AG04450 (cell line): Measurements from ENCODE around the gene RPS6KL1. TPM values are rescaled to one million over a fixed set of nuclear protein-coding genes. Genes with fewer than 3 reads are reported as not detected.

ENCODE experiments used
- CTCF ChIA-PET: fragments of 300-600, 350-600 bp; formaldehyde crosslinking; extraction: SDS; loops from one replicate; lab custom pipeline; 2022; ENCODE audit warnings: antibody characterized with exemption, inconsistent platforms; lab: Charles Lee
- POLR2A ChIA-PET: fragments of 350-600 bp; formaldehyde crosslinking; extraction: SDS; loops from one replicate; lab custom pipeline; 2021; ENCODE audit warnings: antibody characterized with exemption, inconsistent platforms; lab: Yijun Ruan, JAX
- DNase-seq: peaks from one replicate; pipeline ENCODE4 v3.0.0-alpha.2; 2011; ENCODE audit warnings: low read depth, low spot score
- H3K27ac ChIP-seq: one replicate; pipeline ENCODE4 v1.5.1; 2012; ENCODE audit warnings: low read depth, low read length, control low read depth
- H3K27me3 ChIP-seq: one replicate; pipeline ENCODE4 v1.6.0; 2012; ENCODE audit warnings: low read length; ENCODE audit not compliant: control insufficient read depth, insufficient read depth
- H3K4me3 ChIP-seq: 2 replicates; pipeline ENCODE4 v1.5.1; 2011; ENCODE audit warnings: mild to moderate bottlenecking, low read depth, low read length, control low read depth
- H3K9me3 ChIP-seq: 2 replicates; pipeline ENCODE4 v1.5.1; 2012; ENCODE audit warnings: low read length; ENCODE audit not compliant: control insufficient read depth, insufficient read depth
- CTCF ChIP-seq: IDR thresholded peaks from 2 replicates; pipeline ENCODE4 v1.5.1; 2011; ENCODE audit warnings: low read depth, low read length, control low read depth, inconsistent platforms
- polyA plus RNA-seq: library from polyadenylated mRNA; depleted of rRNA; stranded (reverse); fragments of >200 nt; gene quantifications from 2 replicates; pipeline ENCODE4 v1.2.3, GENCODE V29; 2011

The RPS6KL1 gene
- polyA plus RNA-seq, 1 experiment = 0.64 TPM

- no peak for TF ChIP-seq CTCF
- CTCF ChIA-PET = interaction anchor here (4.1 to 4.5 kb wide), 2 partner anchors 51 to 176 kb away, joined by 21 to 39 read pairs; no protein-coding TSS in a partner anchor
Measured at GRCh38 chr14:74912111-74912510, 10.9 kb downstream of the RPS6KL1 start.

GRCh38 chr14:74911704-74912103 lies 11.4 kb downstream of the RPS6KL1 start:
- no peaks in the 10 kb centered on the region for H3K9me3 ChIP-seq
- DNase-seq = no peak
- no peak overlapping the region for H3K27ac ChIP-seq
- TF ChIP-seq CTCF = no peak
- H3K27me3 ChIP-seq = no peaks in the 10 kb centered on the region
- H3K4me3 ChIP-seq = no peak overlapping the region
- POLR2A ChIA-PET = no interaction called here
- CTCF ChIA-PET = interaction anchor here (4.1 to 4.5 kb wide), 2 partner anchors 51 to 176 kb away, joined by 21 to 39 read pairs; no protein-coding TSS in a partner anchor

More at GRCh38 chr14:74912111-74912510, 10.9 kb downstream of the RPS6KL1 start:
- H3K27me3 ChIP-seq = no peaks in the 10 kb centered on the region
- no peak overlapping the region for H3K27ac ChIP-seq
- no peak for DNase-seq
- H3K4me3 ChIP-seq = no peak overlapping the region
- H3K9me3 ChIP-seq = no peaks in the 10 kb centered on the region
- POLR2A ChIA-PET = no interaction called here

- POLR2A ChIA-PET = no interaction called here
- CTCF ChIA-PET = interaction anchor here (4.1 to 4.5 kb wide), 2 partner anchors 50 to 177 kb away, joined by 21 to 39 read pairs; no protein-coding TSS in a partner anchor
- no peaks in the 10 kb centered on the region for H3K27me3 ChIP-seq
- H3K4me3 ChIP-seq = no peak overlapping the region
- H3K9me3 ChIP-seq = no peaks in the 10 kb centered on the region
- TF ChIP-seq CTCF = no peak
- DNase-seq = no peak
- H3K27ac ChIP-seq = no peak overlapping the region
Measured at GRCh38 chr14:74911221-74911620, 11.8 kb downstream of the RPS6KL1 start.

GRCh38 chr14:74910556-74910955 lies 12.5 kb downstream of the RPS6KL1 start:
- Histone ChIP-seq H3K4me3 (no peak overlapping the region), H3K27me3 (no peaks in the 10 kb centered on the region), H3K27ac (no peak overlapping the region), H3K9me3 (no peaks in the 10 kb centered on the region)
- TF ChIP-seq CTCF = no peak
- DNase-seq = no peak
- ChIA-PET POLR2A (no interaction called here), CTCF (interaction anchor here (0.6 to 4.5 kb wide), 5 partner anchors 35 to 865 kb away, joined by 3 to 39 read pairs (median 4); no protein-coding TSS in a partner anchor)

GRCh38 chr14:74909911-74910310 lies 13.1 kb downstream of the RPS6KL1 start:
- Histone ChIP-seq H3K4me3 (no peak overlapping the region), H3K27ac (no peak overlapping the region), H3K27me3 (no peaks in the 10 kb centered on the region), H3K9me3 (no peaks in the 10 kb centered on the region)
- no peak for DNase-seq
- ChIA-PET POLR2A (no interaction called here), CTCF (interaction anchor here (4.1 to 4.5 kb wide), 2 partner anchors 49 to 178 kb away, joined by 21 to 39 read pairs; no protein-coding TSS in a partner anchor)
- no peak for TF ChIP-seq CTCF
